Cardiac muscle cell (in vitro differentiated cells and primary cell): Measurements from ENCODE around the gene MRPL44. TPM values are rescaled to one million over a fixed set of nuclear protein-coding genes. Genes with fewer than 3 reads are reported as not detected.
"Not testable (repeated sequence)": the region's sequence is repeated elsewhere in the genome, so short reads cannot be mapped to it uniquely, and the experiment has no call there.

ENCODE experiments used
- DNase-seq, 2 donors: peaks; one replicate each; pipeline versions ENCODE4 v3.0.0 to v3.0.0-alpha.2; 2010 to 2017; ENCODE audit warnings: low read depth in 1 of 2, low spot score in 1 of 2
- H3K27ac ChIP-seq: fragments of 200-600 bp; sonication (generic); 2 replicates; pipeline ENCODE4 v1.5.1; 2016
- H3K27me3 ChIP-seq: fragments of 200-600 bp; sonication (generic); 2 replicates; pipeline ENCODE4 v1.6.0; 2016; ENCODE audit warnings: control low read depth
- H3K36me3 ChIP-seq: fragments of 200-600 bp; sonication (generic); 2 replicates; pipeline ENCODE4 v1.5.1; 2016; ENCODE audit warnings: control low read depth
- H3K4me1 ChIP-seq: fragments of 200-600 bp; sonication (generic); 2 replicates; pipeline ENCODE4 v1.8.1; 2017; ENCODE audit warnings: low read depth, mild to moderate bottlenecking, mixed run types
- H3K4me3 ChIP-seq: fragments of 200-600 bp; sonication (generic); 2 replicates; pipeline ENCODE4 v1.5.1; 2016; ENCODE audit warnings: mild to moderate bottlenecking
- H3K9me3 ChIP-seq: fragments of 200-600 bp; sonication (generic); 2 replicates; pipeline ENCODE4 v1.5.1; 2017; ENCODE audit warnings: low read depth, mild to moderate bottlenecking, control low read depth
- CTCF ChIP-seq: IDR thresholded peaks from 2 replicates; pipeline ENCODE4 v1.5.1; 2012; ENCODE audit warnings: low read depth, mild to moderate bottlenecking, low read length
- polyA plus RNA-seq: library from polyadenylated mRNA; unstranded; fragments of >200 nt; fragmentation: Nextera tagmentation; extraction: Ambion mirVana; gene quantifications from 2 replicates; pipeline ENCODE4 v1.2.1, GENCODE V29; 2016
- total RNA-seq: library from RNA; depleted of rRNA; stranded (reverse); fragments of >200 nt; gene quantifications from 2 replicates; pipeline ENCODE4 v1.2.3, GENCODE V29; 2016

The MRPL44 gene
- total and polyA plus RNA-seq, 2 experiments from 2014 or later, result 31.5 to 35.3 TPM

GRCh38 chr2:223932816-223933800 is 24.2 kb upstream of the MRPL44 start:
- no peaks in the 10 kb centered on the region for H3K27me3 ChIP-seq
- peaks cover 14% of the 10 kb centered on the region for H3K4me1 ChIP-seq
- H3K36me3 ChIP-seq, result no peaks in the 10 kb centered on the region
- no peak for TF ChIP-seq CTCF
- H3K4me3 ChIP-seq, result no peak overlapping the region
- no peak overlapping the region for H3K27ac ChIP-seq
- H3K9me3 ChIP-seq, result no peaks in the 10 kb centered on the region
- DNase-seq, result no peak

- no peaks in the 10 kb centered on the region for H3K36me3 ChIP-seq
- H3K27me3 ChIP-seq, result no peaks in the 10 kb centered on the region
- H3K27ac ChIP-seq, result no peak overlapping the region
- DNase-seq, result no peak
- no peak for TF ChIP-seq CTCF
- H3K4me3 ChIP-seq, result no peak overlapping the region
- H3K4me1 ChIP-seq, result peaks cover 14% of the 10 kb centered on the region
- no peaks in the 10 kb centered on the region for H3K9me3 ChIP-seq
These were observed 22.4 kb upstream of the MRPL44 start for GRCh38 chr2:223934870-223935269.

GRCh38 chr2:223935459-223936125 is 21.7 kb upstream of the MRPL44 start:
- no peak overlapping the region for H3K4me3 ChIP-seq
- no peaks in the 10 kb centered on the region for H3K36me3 ChIP-seq
- H3K9me3 ChIP-seq, result no peaks in the 10 kb centered on the region
- DNase-seq, result no peak
- H3K27me3 ChIP-seq, result no peaks in the 10 kb centered on the region
- H3K27ac ChIP-seq, result no peak overlapping the region
- H3K4me1 ChIP-seq, result peaks cover 14% of the 10 kb centered on the region
- TF ChIP-seq CTCF, result no peak

- no peaks in the 10 kb centered on the region for H3K9me3 ChIP-seq
- no peak overlapping the region for H3K4me3 ChIP-seq
- peaks cover 14% of the 10 kb centered on the region for H3K4me1 ChIP-seq
- TF ChIP-seq CTCF, result no peak
- DNase-seq, result no peak
- no peaks in the 10 kb centered on the region for H3K27me3 ChIP-seq
- H3K36me3 ChIP-seq, result no peaks in the 10 kb centered on the region
- H3K27ac ChIP-seq, result no peak overlapping the region
These were observed 20.4 kb upstream of the MRPL44 start for GRCh38 chr2:223936862-223937326.

- H3K4me3 ChIP-seq, result no peak overlapping the region
- H3K9me3 ChIP-seq, result no peaks in the 10 kb centered on the region
- DNase-seq, result no peak
- no peaks in the 10 kb centered on the region for H3K27me3 ChIP-seq
- H3K36me3 ChIP-seq, result no peaks in the 10 kb centered on the region
- no peak overlapping the region for H3K27ac ChIP-seq
- no peak for TF ChIP-seq CTCF
- peaks cover 14% of the 10 kb centered on the region for H3K4me1 ChIP-seq
These were observed 19.7 kb upstream of the MRPL44 start for GRCh38 chr2:223937535-223937934.

GRCh38 chr2:223939438-223939837 is 17.8 kb upstream of the MRPL44 start:
- peaks cover 19% of the 10 kb centered on the region for H3K4me1 ChIP-seq
- not testable (repeated sequence) for H3K36me3 ChIP-seq, H3K27ac ChIP-seq, H3K4me3 ChIP-seq, H3K27me3 ChIP-seq, H3K9me3 ChIP-seq
- peak in 1 of 2 donors; percentile 47 for DNase-seq
